AG04449 (cell line): ENCODE results near the gene NCAN.

Source experiments
- CTCF ChIA-PET: fragments of 350-600 bp; formaldehyde crosslinking; extraction: SDS; loops from one replicate; lab custom pipeline; 2021; ENCODE audit warnings: antibody characterized with exemption; lab: Yijun Ruan, JAX
- POLR2A ChIA-PET: fragments of 400-600, 350-600 bp; formaldehyde crosslinking; extraction: SDS; loops from one replicate; lab custom pipeline; 2020; ENCODE audit warnings: antibody characterized with exemption, inconsistent platforms; lab: Yijun Ruan, JAX
- DNase-seq: peaks from one replicate; pipeline ENCODE4 v3.0.0-alpha.2; 2010; ENCODE audit warnings: low read depth, low spot score
- H3K4me3 ChIP-seq: 2 replicates; pipeline ENCODE4 v1.5.1; 2011; ENCODE audit warnings: low read depth, mild to moderate bottlenecking, control low read depth, low read length
- TF ChIP-seq, protein P1 (sequence below): IDR thresholded peaks from one replicate; pipeline ENCODE4 v1.5.1; 2011; ENCODE audit warnings: mild to moderate bottlenecking, moderate library complexity, low read length, control low read depth, inconsistent platforms; ENCODE audit not compliant: insufficient read depth; ENCODE audit errors: missing control alignments

The NCAN gene

DNA sequence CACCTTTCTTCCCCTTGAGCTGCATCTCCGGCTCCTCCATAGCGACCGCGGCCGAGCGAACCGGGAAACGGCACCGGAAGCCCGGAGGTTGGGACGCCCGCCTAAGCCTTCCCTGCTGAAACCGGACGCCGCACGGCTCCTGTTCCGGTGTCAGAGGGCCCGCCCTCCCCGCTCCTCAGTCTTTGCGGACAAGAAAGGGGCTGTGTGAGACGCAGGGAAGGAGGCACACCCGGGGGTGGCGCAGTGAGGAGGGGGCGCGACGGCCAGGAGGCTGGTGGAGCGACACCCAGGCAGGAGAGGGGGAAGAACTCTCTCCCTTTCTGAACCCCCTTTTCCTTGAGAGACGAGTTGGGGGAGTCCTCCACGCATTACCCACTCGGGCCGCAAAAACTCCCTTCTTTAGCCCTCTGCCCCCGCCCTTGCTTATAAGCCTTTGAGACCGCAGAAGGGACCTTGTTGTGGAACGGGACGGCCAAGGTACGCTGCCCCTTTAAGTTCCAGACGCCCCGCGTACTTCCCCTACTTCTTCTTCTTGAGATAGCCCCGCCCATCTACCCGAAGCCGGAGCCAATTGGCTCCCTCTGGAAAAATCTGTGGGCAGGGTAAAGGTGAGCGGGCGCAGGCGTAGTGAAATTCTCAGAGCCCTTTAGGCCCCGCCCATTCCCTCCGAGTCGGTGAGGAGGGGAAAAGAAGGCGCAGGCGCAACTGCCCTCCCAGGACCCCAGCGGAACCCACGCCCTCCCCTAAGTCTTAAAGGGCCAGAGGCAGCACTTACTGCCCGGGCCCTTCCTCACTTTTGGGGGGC is 19.5 kb upstream of the NCAN start, which contains the start of the genes BORCS8 and RFXANK:
BORCS8 (minus strand) TSS at position 75 of the 805 bp plus-strand sequence; CDS start at position 40, 35 bp downstream.
RFXANK (plus strand) TSS at position 181 of the 805 bp plus-strand sequence. CDS start 1,689 bp downstream, outside the sequence.
- POLR2A ChIA-PET, result interaction anchor here (0.7 to 2.5 kb wide), 3 partner anchors 9 to 1041 kb away, joined by 3 to 11 read pairs (median 3); partner anchors contain the start of gene NR2C2AP

DNA sequence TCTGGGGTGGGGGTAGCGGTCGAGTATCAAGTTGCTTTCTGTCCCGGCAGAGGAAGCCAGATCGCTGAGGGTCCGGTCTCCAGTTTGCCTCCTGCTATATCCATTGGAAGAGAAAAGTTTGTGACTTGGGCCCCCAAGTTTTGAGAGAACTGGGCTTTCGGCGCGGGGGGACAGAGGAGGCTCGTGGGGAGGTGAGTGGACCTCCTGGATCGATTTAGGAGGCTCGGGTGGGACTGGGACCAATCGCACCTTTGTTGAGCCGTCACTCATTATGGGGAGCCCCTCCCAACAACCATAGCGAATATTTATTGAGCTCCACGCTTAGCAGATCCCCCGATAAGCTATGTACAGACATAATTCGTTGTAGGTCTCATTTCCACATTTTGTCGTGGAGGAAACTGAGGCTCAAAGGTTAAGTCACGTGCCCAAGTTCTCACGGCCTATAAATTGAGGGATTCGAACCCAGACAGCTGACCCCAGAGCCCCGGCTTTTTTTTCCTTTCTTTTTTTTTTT is 18.8 kb upstream of the NCAN start:
- peak overlapping the region; percentile 76 for H3K4me3 ChIP-seq
- TF ChIP-seq, protein P1, sequence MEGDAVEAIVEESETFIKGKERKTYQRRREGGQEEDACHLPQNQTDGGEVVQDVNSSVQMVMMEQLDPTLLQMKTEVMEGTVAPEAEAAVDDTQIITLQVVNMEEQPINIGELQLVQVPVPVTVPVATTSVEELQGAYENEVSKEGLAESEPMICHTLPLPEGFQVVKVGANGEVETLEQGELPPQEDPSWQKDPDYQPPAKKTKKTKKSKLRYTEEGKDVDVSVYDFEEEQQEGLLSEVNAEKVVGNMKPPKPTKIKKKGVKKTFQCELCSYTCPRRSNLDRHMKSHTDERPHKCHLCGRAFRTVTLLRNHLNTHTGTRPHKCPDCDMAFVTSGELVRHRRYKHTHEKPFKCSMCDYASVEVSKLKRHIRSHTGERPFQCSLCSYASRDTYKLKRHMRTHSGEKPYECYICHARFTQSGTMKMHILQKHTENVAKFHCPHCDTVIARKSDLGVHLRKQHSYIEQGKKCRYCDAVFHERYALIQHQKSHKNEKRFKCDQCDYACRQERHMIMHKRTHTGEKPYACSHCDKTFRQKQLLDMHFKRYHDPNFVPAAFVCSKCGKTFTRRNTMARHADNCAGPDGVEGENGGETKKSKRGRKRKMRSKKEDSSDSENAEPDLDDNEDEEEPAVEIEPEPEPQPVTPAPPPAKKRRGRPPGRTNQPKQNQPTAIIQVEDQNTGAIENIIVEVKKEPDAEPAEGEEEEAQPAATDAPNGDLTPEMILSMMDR, result no peak
- DNase-seq, result no peak
- ChIA-PET CTCF (interaction anchor here (0.7 to 5.1 kb wide), 7 partner anchors 9 to 297 kb away, joined by 3 to 51 read pairs (median 3); no protein-coding TSS in a partner anchor), POLR2A (interaction anchor here (1.2 to 2.5 kb wide), 2 partner anchors 9 to 10 kb away, joined by 3 to 11 read pairs; partner anchors contain the start of gene NR2C2AP)

More for the DNA sequence above, 19.5 kb upstream of the NCAN start, which contains the start of the genes BORCS8 and RFXANK:
- DNase-seq, result peak; percentile 89
- TF ChIP-seq, protein P1, result no peak
- CTCF ChIA-PET, result interaction anchor here (0.7 to 5.1 kb wide), 7 partner anchors 9 to 298 kb away, joined by 3 to 51 read pairs (median 3); no protein-coding TSS in a partner anchor
- H3K4me3 ChIP-seq, result peak within 1 kb of the TSS; percentile 90

DNA sequence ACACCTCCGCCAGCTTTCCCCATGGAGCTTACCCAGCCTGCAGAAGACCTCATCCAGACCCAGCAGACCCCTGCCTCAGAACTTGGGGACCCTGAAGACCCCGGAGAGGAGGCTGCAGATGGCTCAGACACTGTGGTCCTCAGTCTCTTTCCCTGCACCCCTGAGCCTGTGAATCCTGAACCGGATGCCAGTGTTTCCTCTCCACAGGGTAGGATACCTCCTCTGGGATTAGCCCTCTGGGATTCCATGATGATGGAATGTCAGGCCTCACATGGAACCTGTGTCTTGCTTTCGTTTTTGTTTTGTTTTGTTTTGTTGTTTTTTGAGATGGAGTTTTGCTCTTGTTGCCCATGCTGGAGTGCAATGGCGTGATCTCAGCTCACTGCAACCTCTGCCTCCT is 17.8 kb upstream of the NCAN start:
- peak overlapping the region; percentile 76 for H3K4me3 ChIP-seq
- POLR2A ChIA-PET, result interaction anchor here (2.5 kb wide), 1 partner anchor 9 kb away, joined by 11 read pairs; the partner anchor contains the start of gene NR2C2AP
- TF ChIP-seq, protein P1, result no peak
- DNase-seq, result no peak
- CTCF ChIA-PET, result interaction anchor here (5.1 kb wide), 1 partner anchor 18 kb away, joined by 51 read pairs; no protein-coding TSS in a partner anchor

DNA sequence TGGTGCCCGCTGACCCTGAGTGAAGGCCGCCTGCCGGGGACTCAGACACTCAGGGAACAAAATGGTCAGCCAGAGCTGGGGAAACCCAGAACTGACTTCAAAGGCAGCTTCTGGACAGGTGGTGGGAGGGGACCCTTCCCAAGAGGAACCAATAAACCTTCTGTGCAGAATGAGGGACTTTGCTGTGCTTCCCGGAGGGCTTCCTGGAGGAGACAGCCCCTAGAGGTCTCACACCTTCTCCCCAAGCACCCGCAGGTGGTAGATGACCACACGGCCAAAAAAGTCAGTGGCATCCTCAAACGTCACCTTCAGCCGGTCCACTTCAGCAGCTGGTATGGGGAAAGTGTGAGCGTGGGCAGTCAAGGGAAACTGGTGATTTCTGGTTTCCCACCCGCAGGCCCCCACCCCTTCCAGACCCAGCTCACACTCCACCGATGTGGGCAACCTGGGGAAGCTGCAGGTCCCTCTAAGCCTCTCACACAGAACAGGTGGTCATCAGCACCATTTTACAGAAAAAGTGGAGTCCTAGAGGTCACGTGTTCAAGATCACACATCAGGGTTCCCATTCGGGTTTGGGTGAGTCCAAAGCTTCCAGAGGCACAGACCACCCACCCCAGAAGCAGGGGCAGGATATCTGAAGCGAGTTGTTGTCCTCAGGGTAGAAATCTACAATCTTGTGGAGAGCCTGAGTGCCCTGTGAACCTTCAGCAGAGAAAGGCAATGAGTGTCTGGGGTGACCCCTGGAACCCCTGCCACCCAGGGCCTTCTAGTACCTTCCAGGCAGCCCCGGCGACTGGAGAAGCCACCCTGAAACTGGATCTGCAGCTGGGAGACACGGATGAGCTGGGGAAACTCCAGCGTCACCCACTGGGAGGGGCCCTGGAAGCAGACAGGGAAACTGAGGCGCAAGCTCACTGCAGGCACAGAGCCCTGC is 9.8 kb upstream of the NCAN start:
- ChIA-PET POLR2A (interaction anchor here (0.6 to 1.5 kb wide), 3 partner anchors 9 to 456 kb away, joined by 3 to 11 read pairs (median 3); no protein-coding TSS in a partner anchor), CTCF (interaction anchor here (0.9 to 2.2 kb wide), 3 partner anchors 9 to 141 kb away, joined by 3 to 4 read pairs (median 3); no protein-coding TSS in a partner anchor)
- TF ChIP-seq, protein P1, result no peak
- H3K4me3 ChIP-seq, result peak overlapping the region; percentile 67
- DNase-seq, result no peak

DNA sequence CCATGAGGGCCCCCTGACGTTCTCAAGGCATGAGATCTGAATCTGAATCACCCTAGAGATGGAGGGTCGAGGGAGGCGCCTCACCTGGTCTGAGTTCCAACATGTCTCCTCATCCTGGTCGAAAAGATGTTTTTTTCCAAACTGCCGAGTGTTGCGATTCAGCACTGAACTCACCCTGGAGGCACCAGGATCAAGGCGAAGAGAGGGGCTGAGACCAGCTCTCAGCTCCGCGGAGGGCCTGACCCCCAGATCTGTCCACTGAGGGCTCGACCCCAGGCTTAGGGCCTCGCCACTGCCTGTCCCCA is 9.1 kb upstream of the NCAN start:
- no peak for DNase-seq
- POLR2A ChIA-PET, result interaction anchor here (1.2 to 1.5 kb wide), 3 partner anchors 9 to 86 kb away, joined by 3 to 11 read pairs (median 5); no protein-coding TSS in a partner anchor
- H3K4me3 ChIP-seq, result peak overlapping the region; percentile 67
- TF ChIP-seq, protein P1, result no peak
- CTCF ChIA-PET, result interaction anchor here (1.3 to 2.2 kb wide), 2 partner anchors 28 to 141 kb away, joined by 4 to 9 read pairs; no protein-coding TSS in a partner anchor
